Retinal pigment epithelial cell (primary cell): ENCODE data around the gene CST9.

Experiments used
- DNase-seq: peaks from one replicate; pipeline ENCODE4 v3.0.0-alpha.2; 2010; ENCODE audit warnings: low read depth
- H3K4me3 ChIP-seq: 2 replicates; pipeline ENCODE4 v1.5.1; 2011; ENCODE audit warnings: mild to moderate bottlenecking, low read length, control low read depth, moderate library complexity
- CTCF ChIP-seq: conservative IDR thresholded peaks from 2 replicates; pipeline ENCODE4 v1.5.1; 2011; ENCODE audit warnings: low read depth, low read length, control low read depth, inconsistent platforms

The CST9 gene

DNA sequence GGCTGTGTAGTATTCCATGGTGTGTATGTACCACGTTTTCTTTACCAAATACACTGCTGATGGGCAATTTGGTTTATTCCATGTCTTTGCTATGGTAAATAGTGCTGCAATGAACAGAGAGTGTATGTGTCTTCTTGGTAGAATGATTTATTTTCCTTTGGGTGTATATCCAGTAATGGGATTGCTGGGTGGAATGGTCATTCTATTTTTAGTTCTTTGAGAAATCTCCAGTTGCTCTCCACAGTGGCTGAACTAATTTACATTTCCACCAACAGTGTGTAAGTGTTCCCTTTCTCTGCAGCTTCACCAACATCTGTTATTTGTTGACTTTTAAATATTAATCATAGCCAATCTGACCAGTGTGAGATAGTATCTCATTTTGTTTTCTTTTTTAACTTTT lies 51.3 kb downstream of the CST9 start:
- no peak for TF ChIP-seq CTCF
- H3K4me3 ChIP-seq: no peak overlapping the region
- no peak for DNase-seq
